Parathyroid adenoma (tissue), 2 donors: ENCODE measurements around the gene NOTCH1.

ENCODE experiments used
- H2AFZ ChIP-seq: fragments of 300-600 bp; sonication (generic); one replicate; pipeline ENCODE4 v1.7.0; 2017; ENCODE audit warnings: antibody characterized with exemption, mild to moderate bottlenecking
- H3K27ac ChIP-seq: fragments of 300-600 bp; sonication (generic); one replicate; pipeline ENCODE4 v1.7.0; 2017
- H3K27me3 ChIP-seq: fragments of 300-600 bp; sonication (generic); one replicate; pipeline ENCODE4 v1.7.0; 2017; ENCODE audit warnings: low read length; ENCODE audit not compliant: control insufficient read depth, insufficient read depth
- H3K36me3 ChIP-seq: fragments of 300-600 bp; sonication (generic); one replicate; pipeline ENCODE4 v1.7.0; 2017; ENCODE audit warnings: low read length; ENCODE audit not compliant: control insufficient read depth, insufficient read depth
- H3K4me1 ChIP-seq: fragments of 300-600 bp; sonication (generic); one replicate; pipeline ENCODE4 v1.7.0; 2017; ENCODE audit warnings: control low read depth
- H3K4me2 ChIP-seq: fragments of 300-600 bp; sonication (generic); one replicate; pipeline ENCODE4 v1.7.0; 2017; ENCODE audit warnings: low read length
- H3K4me3 ChIP-seq: fragments of 300-600 bp; sonication (generic); one replicate; pipeline ENCODE4 v1.7.0; 2017; ENCODE audit warnings: low read depth, low read length
- H3K79me2 ChIP-seq: fragments of 300-600 bp; sonication (generic); one replicate; pipeline ENCODE4 v1.7.0; 2017; ENCODE audit warnings: control low read depth
- H3K9ac ChIP-seq: fragments of 300-600 bp; sonication (generic); one replicate; pipeline ENCODE4 v1.7.0; 2017; ENCODE audit warnings: mild to moderate bottlenecking
- H3K9me3 ChIP-seq: fragments of 300-600 bp; sonication (generic); one replicate; pipeline ENCODE4 v1.7.0; 2017; ENCODE audit warnings: low read length; ENCODE audit not compliant: control insufficient read depth
- TF ChIP-seq, protein P1 (sequence below): fragments of 300-600 bp; sonication (generic); IDR thresholded peaks from one replicate; pipeline ENCODE4 v1.7.0; 2017; ENCODE audit warnings: antibody characterized with exemption, mild to moderate bottlenecking
- donor health status: primary hyperparathyroidism.

Gene NOTCH1

DNA sequence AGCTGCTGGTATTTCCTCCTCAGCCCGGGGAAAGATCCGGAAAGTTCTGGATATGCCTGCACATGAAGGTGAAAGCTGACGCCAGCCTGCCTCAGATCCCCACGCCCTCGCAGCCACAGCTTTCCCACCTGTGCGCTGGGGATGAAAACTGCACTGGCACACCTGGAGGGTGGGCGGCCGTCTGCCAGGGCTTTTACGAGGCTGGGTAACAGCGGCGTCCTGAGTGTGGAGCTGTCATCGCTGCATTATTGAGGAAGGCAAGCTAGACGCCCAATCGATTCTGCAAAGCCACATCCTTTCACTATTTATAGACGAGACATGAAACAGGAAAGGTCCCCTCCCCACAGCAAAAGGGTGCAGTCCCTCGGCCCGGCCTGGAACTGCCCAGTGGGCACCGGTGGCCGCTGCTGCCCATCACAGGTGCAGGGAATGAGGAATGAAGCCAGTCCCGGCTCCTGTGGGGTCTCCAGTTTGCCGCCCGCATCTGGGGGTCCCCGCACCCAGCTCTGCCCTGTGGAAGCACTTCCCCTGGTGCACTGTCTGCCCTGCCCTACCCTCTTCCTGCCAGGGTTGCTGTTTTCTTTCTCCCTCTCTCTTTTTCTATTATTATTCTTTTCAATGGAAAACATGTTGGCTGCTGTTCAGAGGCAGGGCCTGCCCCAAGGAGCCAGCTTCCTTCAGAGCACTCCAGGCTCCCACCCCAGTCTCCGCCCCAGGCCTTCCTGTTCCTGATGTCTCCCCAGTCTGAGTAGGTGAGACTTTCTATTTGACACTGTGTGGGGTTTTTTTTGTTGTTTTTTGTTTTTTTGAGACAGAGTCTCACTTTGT, 7.0 kb downstream of the NOTCH1 start:
- Histone ChIP-seq H2AFZ (no peak overlapping the region), H3K9ac (no peak overlapping the region), H3K4me1 (no peaks in the 10 kb centered on the region), H3K4me3 (no peak overlapping the region), H3K27ac (peak overlapping the region; percentile 76), H3K4me2 (peak overlapping the region; percentile 12), H3K79me2 (peaks cover 7% of the 10 kb centered on the region), H3K9me3 (no peaks in the 10 kb centered on the region), H3K36me3 (no peaks in the 10 kb centered on the region), H3K27me3 (no peaks in the 10 kb centered on the region)
- TF ChIP-seq, protein P1, sequence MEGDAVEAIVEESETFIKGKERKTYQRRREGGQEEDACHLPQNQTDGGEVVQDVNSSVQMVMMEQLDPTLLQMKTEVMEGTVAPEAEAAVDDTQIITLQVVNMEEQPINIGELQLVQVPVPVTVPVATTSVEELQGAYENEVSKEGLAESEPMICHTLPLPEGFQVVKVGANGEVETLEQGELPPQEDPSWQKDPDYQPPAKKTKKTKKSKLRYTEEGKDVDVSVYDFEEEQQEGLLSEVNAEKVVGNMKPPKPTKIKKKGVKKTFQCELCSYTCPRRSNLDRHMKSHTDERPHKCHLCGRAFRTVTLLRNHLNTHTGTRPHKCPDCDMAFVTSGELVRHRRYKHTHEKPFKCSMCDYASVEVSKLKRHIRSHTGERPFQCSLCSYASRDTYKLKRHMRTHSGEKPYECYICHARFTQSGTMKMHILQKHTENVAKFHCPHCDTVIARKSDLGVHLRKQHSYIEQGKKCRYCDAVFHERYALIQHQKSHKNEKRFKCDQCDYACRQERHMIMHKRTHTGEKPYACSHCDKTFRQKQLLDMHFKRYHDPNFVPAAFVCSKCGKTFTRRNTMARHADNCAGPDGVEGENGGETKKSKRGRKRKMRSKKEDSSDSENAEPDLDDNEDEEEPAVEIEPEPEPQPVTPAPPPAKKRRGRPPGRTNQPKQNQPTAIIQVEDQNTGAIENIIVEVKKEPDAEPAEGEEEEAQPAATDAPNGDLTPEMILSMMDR, result no peak

DNA sequence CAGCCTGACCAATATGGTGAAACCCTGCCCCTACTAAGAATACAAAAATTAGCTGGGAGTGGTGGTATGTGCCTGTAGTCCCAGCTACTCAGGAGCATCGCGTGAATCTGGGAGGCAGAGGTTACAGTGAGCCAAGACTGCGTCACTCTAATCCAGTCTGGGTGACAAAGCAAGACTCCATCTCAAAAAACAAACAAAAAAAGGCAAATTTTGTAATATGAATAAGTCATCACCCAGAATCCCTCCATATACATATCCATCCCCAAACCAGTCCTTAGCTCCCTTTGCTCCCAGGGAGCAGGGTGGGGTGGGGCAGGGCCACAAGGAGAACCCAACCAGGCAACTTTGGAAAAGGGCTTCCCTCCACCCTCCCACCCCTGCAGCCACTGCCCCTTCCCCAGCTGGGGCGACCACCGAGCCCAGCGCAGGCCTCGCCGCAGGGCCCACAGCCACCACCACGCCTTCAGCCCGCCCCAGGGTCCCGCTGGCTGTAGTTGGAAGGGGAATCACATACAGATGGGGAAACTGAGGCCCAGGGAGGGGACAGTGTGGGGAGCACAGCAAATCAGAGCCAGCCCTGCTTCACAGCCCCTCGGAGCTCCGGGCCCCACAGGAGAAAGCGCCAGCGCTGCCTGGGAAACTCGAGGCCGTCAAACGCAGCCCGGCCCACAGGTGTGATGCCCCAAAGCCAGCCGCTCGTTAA, 7.8 kb downstream of the NOTCH1 start:
- peaks cover 7% of the 10 kb centered on the region for H3K79me2 ChIP-seq
- H3K4me2 ChIP-seq, result no peak overlapping the region
- no peaks in the 10 kb centered on the region for H3K9me3 ChIP-seq
- H3K9ac ChIP-seq, result no peak overlapping the region
- no peak overlapping the region for H3K27ac ChIP-seq
- H2AFZ ChIP-seq, result no peak overlapping the region
- H3K4me3 ChIP-seq, result no peak overlapping the region
- no peaks in the 10 kb centered on the region for H3K4me1 ChIP-seq
- TF ChIP-seq, protein P1, result no peak
- H3K27me3 ChIP-seq, result no peaks in the 10 kb centered on the region
- no peaks in the 10 kb centered on the region for H3K36me3 ChIP-seq

- Histone ChIP-seq H3K36me3 (no peaks in the 10 kb centered on the region), H3K79me2 (peaks cover 9% of the 10 kb centered on the region), H3K9ac (no peak overlapping the region), H3K9me3 (no peaks in the 10 kb centered on the region), H3K27me3 (no peaks in the 10 kb centered on the region), H3K4me1 (no peaks in the 10 kb centered on the region), H2AFZ (no peak overlapping the region), H3K4me2 (no peak overlapping the region), H3K27ac (no peak overlapping the region), H3K4me3 (no peak overlapping the region)
- TF ChIP-seq, protein P1, result no peak
Measured at GRCh38 chr9:136537411-136537810, 8.4 kb downstream of the NOTCH1 start.

DNA sequence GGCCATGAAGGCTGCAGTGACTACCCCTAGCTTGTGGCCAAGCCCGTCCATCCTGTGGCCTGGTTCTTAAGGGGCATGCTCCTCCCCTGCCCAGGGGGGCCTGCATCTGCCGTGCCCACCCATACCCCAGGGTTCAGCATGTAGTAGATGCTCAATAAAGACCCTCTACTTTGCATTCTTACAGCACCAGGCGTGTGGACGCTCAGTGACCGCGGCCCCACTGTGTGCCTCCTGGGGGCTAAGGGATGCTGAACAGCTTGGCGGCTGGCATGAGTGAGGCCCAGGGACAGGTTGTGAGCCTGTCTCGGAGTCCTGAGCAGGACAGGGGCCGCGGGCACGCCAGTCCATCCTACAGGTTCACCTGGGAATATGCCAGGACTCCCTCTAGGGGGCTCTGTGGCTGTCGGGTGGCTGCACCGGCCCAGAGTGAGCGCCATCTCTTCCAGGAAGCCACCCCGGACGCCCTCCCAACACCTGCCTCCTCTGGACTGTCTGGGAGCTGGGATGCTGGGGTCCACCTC, 9.1 kb downstream of the NOTCH1 start:
- H3K9ac ChIP-seq, result no peak overlapping the region
- no peak overlapping the region for H3K27ac ChIP-seq

More for the DNA sequence above, 9.1 kb downstream of the NOTCH1 start:
- Histone ChIP-seq H3K27me3 (no peaks in the 10 kb centered on the region), H3K4me1 (no peaks in the 10 kb centered on the region), H3K9me3 (no peaks in the 10 kb centered on the region), H2AFZ (no peak overlapping the region), H3K36me3 (no peaks in the 10 kb centered on the region), H3K4me2 (no peak overlapping the region), H3K4me3 (no peak overlapping the region), H3K79me2 (peaks cover 11% of the 10 kb centered on the region)
- TF ChIP-seq, protein P1, result no peak
